ENCODE results near the gene DLGAP5. TPM values are rescaled to one million over a fixed set of nuclear protein-coding genes. Genes with fewer than 3 reads are reported as not detected.

The DLGAP5 gene, protein sequence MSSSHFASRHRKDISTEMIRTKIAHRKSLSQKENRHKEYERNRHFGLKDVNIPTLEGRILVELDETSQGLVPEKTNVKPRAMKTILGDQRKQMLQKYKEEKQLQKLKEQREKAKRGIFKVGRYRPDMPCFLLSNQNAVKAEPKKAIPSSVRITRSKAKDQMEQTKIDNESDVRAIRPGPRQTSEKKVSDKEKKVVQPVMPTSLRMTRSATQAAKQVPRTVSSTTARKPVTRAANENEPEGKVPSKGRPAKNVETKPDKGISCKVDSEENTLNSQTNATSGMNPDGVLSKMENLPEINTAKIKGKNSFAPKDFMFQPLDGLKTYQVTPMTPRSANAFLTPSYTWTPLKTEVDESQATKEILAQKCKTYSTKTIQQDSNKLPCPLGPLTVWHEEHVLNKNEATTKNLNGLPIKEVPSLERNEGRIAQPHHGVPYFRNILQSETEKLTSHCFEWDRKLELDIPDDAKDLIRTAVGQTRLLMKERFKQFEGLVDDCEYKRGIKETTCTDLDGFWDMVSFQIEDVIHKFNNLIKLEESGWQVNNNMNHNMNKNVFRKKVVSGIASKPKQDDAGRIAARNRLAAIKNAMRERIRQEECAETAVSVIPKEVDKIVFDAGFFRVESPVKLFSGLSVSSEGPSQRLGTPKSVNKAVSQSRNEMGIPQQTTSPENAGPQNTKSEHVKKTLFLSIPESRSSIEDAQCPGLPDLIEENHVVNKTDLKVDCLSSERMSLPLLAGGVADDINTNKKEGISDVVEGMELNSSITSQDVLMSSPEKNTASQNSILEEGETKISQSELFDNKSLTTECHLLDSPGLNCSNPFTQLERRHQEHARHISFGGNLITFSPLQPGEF
- total RNA-seq: 10 to 100 TPM; 25.5 to 43.3 TPM

DNA sequence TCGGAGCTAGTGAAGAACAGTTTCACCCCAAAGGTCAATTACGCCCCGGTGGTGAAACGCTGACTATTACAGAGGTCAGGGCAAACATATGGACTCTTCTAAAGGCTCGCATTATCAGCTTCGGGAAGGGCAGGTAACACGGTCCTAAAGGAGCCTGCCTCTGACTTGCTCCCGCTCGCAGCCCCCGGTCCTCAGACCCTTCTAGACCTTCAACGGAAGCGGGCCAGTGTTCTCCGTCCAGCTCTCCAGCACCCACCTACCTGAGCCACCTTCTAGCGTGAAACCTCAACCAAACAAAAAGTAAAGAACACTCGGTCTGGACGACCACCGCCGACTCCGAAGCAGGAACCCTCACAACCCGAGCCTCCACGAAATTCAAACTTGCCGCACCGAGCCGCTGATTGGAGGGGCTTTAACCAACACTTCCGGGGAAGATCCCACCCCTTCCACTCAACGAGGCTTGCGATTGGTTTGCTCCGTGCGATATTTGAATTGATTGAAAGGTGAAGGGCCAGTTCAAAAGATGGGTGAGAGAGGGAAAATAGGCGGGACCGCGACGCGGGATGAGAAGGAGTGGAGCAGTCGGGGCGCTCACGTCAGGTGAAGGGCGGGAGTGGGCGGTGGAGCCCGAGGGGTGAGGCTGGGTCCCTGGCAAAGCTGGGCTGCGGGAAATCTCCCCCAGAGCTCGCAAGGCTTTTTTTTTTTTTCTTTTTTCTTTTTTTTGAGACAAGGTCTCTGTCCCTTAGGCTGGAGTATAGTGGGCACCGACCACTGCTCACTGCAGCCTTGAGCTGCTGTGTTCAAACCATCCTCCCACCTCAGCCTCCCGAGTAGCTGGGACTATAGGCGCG lies at the start of gene DLGAP5:
DLGAP5 (minus strand) TSS at position 383 of the 851 bp plus-strand sequence. CDS start 2,406 bp downstream, outside the sequence.

DNA sequence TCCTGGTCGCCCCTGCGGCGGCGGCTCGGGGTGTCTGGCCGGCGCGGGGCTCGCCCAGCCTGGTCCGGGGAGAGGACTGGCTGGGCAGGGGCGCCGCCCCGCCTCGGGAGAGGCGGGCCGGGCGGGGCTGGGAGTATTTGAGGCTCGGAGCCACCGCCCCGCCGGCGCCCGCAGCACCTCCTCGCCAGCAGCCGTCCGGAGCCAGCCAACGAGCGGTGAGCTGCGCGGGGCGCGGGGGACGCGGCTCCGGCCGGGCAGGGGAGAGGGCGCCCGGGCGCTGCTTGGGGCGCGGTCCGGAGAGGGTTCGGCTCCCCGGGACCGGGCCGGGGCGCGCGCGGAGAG lies 62.3 kb downstream of the DLGAP5 start, which contains the start of gene LGALS3:
LGALS3 (plus strand) TSS at position 167 of the 342 bp plus-strand sequence. CDS start 8,122 bp downstream, outside the sequence.

Other genes starting within 250 kb of the DLGAP5 start
- 10 to 100 TPM in 1 of 2 donors, 1 to 10 TPM in 1; 9.6 to 21.0 TPM for gene WDHD1, start 164.5 kb downstream of the DLGAP5 start, total RNA-seq
- gene SOCS4, start 164.3 kb downstream of the DLGAP5 start, total RNA-seq: 10 to 100 TPM; 12.0 to 17.0 TPM
- gene MAPK1IP1L, start 139.9 kb downstream of the DLGAP5 start, total RNA-seq: 10 to 100 TPM; 42.7 to 46.3 TPM
- gene LGALS3, start 62.3 kb downstream of the DLGAP5 start, total RNA-seq: 1,000 to 10,000 TPM in 1 of 2 donors, 100 to 1,000 TPM in 1; 856 to 1,302 TPM
- 10 to 100 TPM; 19.6 to 23.3 TPM for gene FBXO34, start 79.8 kb upstream of the DLGAP5 start, total RNA-seq
- gene ATG14, start 220.2 kb upstream of the DLGAP5 start, total RNA-seq: 10 to 100 TPM; 11.0 TPM
- not detected for gene TBPL2, start 249.0 kb upstream of the DLGAP5 start, total RNA-seq

Data from melanocyte of skin (primary cell).